ENCODE results near the gene MYH10.

Gene MYH10

GRCh38 chr17:8436844-8437171 is 193.7 kb downstream of the MYH10 start:
- DNase-seq = no peak

DNA sequence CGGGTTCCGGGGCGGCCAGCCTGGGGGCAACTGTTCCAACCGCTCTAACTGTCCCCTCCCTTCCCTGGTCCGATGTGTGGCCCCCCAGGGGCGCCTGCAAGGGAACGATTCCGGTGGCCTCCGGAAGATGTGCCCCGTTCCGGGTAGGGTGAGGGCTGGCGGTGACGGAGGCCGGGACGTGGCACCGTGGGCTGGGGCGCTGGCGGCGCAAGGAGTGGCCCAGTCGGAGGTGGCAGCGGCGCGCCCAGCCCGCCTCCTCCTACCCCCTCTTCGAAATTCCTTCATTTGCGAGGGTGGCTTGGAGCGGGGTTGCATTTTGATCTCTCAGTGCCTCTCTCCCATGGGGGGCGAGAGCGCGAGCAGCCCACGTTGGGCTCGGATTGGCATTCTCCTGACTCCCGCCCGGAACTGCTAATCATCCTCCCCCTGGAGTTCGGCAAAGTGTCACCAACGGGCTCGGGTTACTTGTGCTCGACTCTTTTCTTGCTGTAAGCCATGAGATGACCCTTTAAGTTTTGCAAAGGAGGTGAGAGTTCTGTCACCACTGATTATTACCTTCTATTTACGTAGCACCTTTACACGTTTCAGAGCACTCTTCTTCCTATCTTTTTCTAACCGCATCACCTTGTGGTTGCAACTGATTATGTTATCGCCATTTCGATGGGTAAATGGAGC is 194.2 kb downstream of the MYH10 start:
- no peak for DNase-seq

DNA sequence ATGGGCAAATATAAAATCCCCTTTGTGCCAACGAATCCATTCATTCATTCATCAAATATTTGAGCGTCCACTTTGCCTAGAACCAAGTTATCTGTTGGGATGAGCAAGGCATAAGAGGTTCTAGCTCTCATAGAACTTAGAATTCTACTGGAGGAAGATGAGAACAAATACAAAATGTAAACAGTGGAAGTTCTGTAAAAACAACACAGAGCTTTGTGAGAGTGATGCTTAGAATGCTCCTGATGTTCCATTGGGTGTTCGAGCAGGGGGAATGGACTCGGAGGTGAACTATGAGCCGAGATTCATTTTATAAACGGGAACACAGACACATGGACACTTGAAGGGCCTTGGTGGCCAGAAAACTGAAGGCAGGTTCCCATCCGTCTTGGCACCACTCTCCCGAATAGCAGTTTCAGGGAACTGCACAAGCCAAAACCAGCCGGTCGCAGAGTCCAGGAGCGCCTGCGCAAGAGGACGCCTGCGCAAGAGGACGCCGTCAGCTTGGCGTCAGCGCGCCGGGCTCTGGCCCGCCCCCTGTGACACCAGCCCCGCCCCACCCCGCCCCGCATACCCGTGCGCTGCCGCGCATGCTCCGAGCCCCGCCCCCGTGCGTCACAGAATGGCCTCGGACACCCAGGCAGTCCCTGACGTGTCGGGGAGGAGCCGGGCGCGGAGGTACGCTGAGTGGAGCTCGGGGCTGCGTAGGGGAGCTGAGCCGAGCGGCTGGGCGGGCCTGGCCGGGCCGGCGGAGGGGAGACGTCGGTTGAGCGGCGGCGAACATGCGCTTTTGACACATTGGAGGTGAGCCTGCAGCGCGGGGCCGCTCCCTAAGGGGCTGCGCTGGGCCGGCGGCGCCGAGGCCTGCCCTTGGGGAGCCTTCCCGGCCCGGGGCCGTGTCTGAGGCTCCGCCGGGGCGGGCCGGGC is 195.0 kb downstream of the MYH10 start, which contains the start of gene NDEL1:
Gene NDEL1 (plus strand): TSS at position 640 of the 924 bp plus-strand sequence. CDS start 8,388 bp downstream, outside the sequence.
- DNase-seq = peak; percentile 88

- peak; percentile 35 for DNase-seq
Observed at GRCh38 chr17:8430966-8431365, 199.6 kb downstream of the MYH10 start.

- no peak for DNase-seq
Observed at GRCh38 chr17:8426802-8427201, 203.7 kb downstream of the MYH10 start.

- no peak for DNase-seq
Observed at GRCh38 chr17:8426094-8426720, 204.3 kb downstream of the MYH10 start.

Measured in NCI-H446 treated with DMSO at 0.1 percent for 48 hours (cell line).